Caki2 (cell line): ENCODE results near the gene CSTF2. TPM values are rescaled to one million over a fixed set of nuclear protein-coding genes. Genes with fewer than 3 reads are reported as not detected.

Experiments
- DNase-seq: peaks from one replicate; pipeline ENCODE4 v3.0.0-alpha.2; 2015; ENCODE audit warnings: low read depth
- in situ Hi-C: cut with HindIII; loops from 2 replicates; pipeline ENCODE4 v1.10.0; 2016; ENCODE audit warnings: low sequenced_read_pairs, low pct_unique_long_range_greater_than_20kb, mixed read lengths
- total RNA-seq: library from RNA; depleted of rRNA; stranded (reverse); fragments of >200 nt; shearing (Covaris generic); gene quantifications from 2 replicates; pipeline ENCODE4 v1.2.3, GENCODE V29; 2014; ENCODE audit warnings: low replicate concordance; rRNA removed

CSTF2 gene
- total RNA-seq, 1 experiment from 2014 or later = 28.2 TPM

GRCh38 chrX:100864657-100865391, 44.6 kb downstream of the CSTF2 start:
- in situ Hi-C loops = no loop called here
- DNase-seq = peak; percentile 1

- no peak for DNase-seq
- in situ Hi-C loops = no loop called here
Measured at GRCh38 chrX:100868273-100868672, 48.1 kb downstream of the CSTF2 start.

GRCh38 chrX:100870527-100870926, 50.3 kb downstream of the CSTF2 start:
- in situ Hi-C loops = no loop called here
- DNase-seq = no peak

- no peak for DNase-seq
- in situ Hi-C loops = no loop called here
Measured at GRCh38 chrX:100871594-100872560, 51.7 kb downstream of the CSTF2 start.

- no peak for DNase-seq
- in situ Hi-C loops = no loop called here
Measured at GRCh38 chrX:100874325-100874724, 54.1 kb downstream of the CSTF2 start, which contains the start of gene NOX1. Gene NOX1 (minus strand): TSS chrX:100874359. CDS start chrX:100874139, 220 bp downstream.

GRCh38 chrX:100880368-100880767, 60.2 kb downstream of the CSTF2 start:
- no peak for DNase-seq
- in situ Hi-C loops = no loop called here

- DNase-seq = no peak
- in situ Hi-C loops = no loop called here
Measured at GRCh38 chrX:100883654-100884053, 63.5 kb downstream of the CSTF2 start.

Other genes starting within 250 kb of the CSTF2 start
- not detected in 2 replicates for gene TNMD, start 235.5 kb upstream of the CSTF2 start, total RNA-seq
- gene TSPAN6, start 183.6 kb upstream of the CSTF2 start, total RNA-seq = 16.9 and 39.9 TPM in 2 replicates
- gene SRPX2, start 176.2 kb upstream of the CSTF2 start, total RNA-seq = 5.8 and 11.2 TPM in 2 replicates
- gene SYTL4, start 88.3 kb upstream of the CSTF2 start, total RNA-seq = 0.23 and 1.2 TPM in 2 replicates
- gene NOX1, start 54.0 kb downstream of the CSTF2 start, total RNA-seq = not detected in 2 replicates
- gene XKRX, start 108.5 kb downstream of the CSTF2 start, total RNA-seq = 0.06 and 0.30 TPM in 2 replicates
- gene ARL13A, start 149.3 kb downstream of the CSTF2 start, total RNA-seq = not detected in 2 replicates
- 15.2 and 19.2 TPM in 2 replicates for gene TRMT2B, start 231.7 kb downstream of the CSTF2 start, total RNA-seq